ENCODE measurements around the gene PSMC6. TPM values are rescaled to one million over a fixed set of nuclear protein-coding genes. Genes with fewer than 3 reads are reported as not detected.

Gene PSMC6
- total RNA-seq, 3 donors from 2014 or later, result 78.3 to 106 (median 89.9) TPM

- peaks cover 0 to 9% of the 10 kb centered on the region in 2 donors for H3K4me1 ChIP-seq
- no peak overlapping the region for H3K4me3 ChIP-seq
- H3K9me3 ChIP-seq, result no peaks in the 10 kb centered on the region
- H3K27ac ChIP-seq, result no peak overlapping the region
- intact Hi-C loops (cut with DNase I; ENCODE audit: low total_unique reads), result no loop called here
- no peaks in the 10 kb centered on the region for H3K27me3 ChIP-seq
- no peak for DNase-seq (ENCODE audit: low spot score in 2 of 2)
- TF ChIP-seq POLR2A (IDR thresholded peaks at IDR 0.05) (no peak), POLR2AphosphoS5 (IDR thresholded peaks at IDR 0.05) (no peak), CTCF (IDR thresholded peaks at IDR 0.05) (no peak)
- H3K36me3 ChIP-seq, result no peaks in the 10 kb centered on the region
These were observed 14.0 kb upstream of the PSMC6 start for GRCh38 chr14:52693036-52693435.

GRCh38 chr14:52693532-52693931 is 13.5 kb upstream of the PSMC6 start:
- no peaks in the 10 kb centered on the region for H3K9me3 ChIP-seq
- H3K27ac ChIP-seq, result no peak overlapping the region
- no peaks in the 10 kb centered on the region for H3K27me3 ChIP-seq
- no peak overlapping the region for H3K4me3 ChIP-seq
- intact Hi-C loops (cut with DNase I; ENCODE audit: low total_unique reads), result no loop called here
- H3K4me1 ChIP-seq, result peaks cover 0 to 9% of the 10 kb centered on the region in 2 donors
- TF ChIP-seq CTCF (IDR thresholded peaks at IDR 0.05) (no peak), POLR2AphosphoS5 (IDR thresholded peaks at IDR 0.05) (no peak), POLR2A (IDR thresholded peaks at IDR 0.05) (no peak)
- DNase-seq (ENCODE audit: low spot score in 2 of 2), result no peak
- H3K36me3 ChIP-seq, result no peaks in the 10 kb centered on the region

- Histone ChIP-seq H3K36me3 (no peaks in the 10 kb centered on the region), H3K9me3 (no peaks in the 10 kb centered on the region), H3K27me3 (no peaks in the 10 kb centered on the region), H3K4me3 (peak overlapping the region; percentile 88 to 93 (median 90)), H3K4me1 (peaks cover 0 to 9% of the 10 kb centered on the region in 2 donors), H3K27ac (peak overlapping the region; percentile 97 to 99)
- no peak for DNase-seq (ENCODE audit: low spot score in 2 of 2)
- intact Hi-C loops (cut with DNase I; ENCODE audit: low total_unique reads), result no loop called here
- TF ChIP-seq POLR2AphosphoS5 (IDR thresholded peaks at IDR 0.05) (peak in 1 of 3 donors; percentile 25), POLR2A (IDR thresholded peaks at IDR 0.05) (no peak), CTCF (IDR thresholded peaks at IDR 0.05) (no peak)
These were observed 12.1 kb upstream of the PSMC6 start for GRCh38 chr14:52694761-52695480.

GRCh38 chr14:52695481-52696091 is 11.4 kb upstream of the PSMC6 start, which contains the start of gene ERO1A:
Gene ERO1A (minus strand): TSS chr14:52695558. CDS start chr14:52695481, 77 bp downstream.
- intact Hi-C loops (cut with DNase I; ENCODE audit: low total_unique reads), result no loop called here
- Histone ChIP-seq H3K4me3 (peak within 1 kb of the TSS; percentile 88 to 93 (median 90)), H3K4me1 (peaks cover 0 to 9% of the 10 kb centered on the region in 2 donors), H3K27me3 (no peaks in the 10 kb centered on the region), H3K9me3 (no peaks in the 10 kb centered on the region), H3K27ac (peak within 1 kb of the TSS; percentile 97 to 99), H3K36me3 (no peaks in the 10 kb centered on the region)
- peak; percentile 36 to 42 (median 38) for TF ChIP-seq POLR2AphosphoS5 (IDR thresholded peaks at IDR 0.05)
- no peak for TF ChIP-seq POLR2A (IDR thresholded peaks at IDR 0.05)
- no peak for TF ChIP-seq CTCF (IDR thresholded peaks at IDR 0.05)
- DNase-seq (ENCODE audit: low spot score in 2 of 2), result peak; percentile 63 to 78

- no peaks in the 10 kb centered on the region for H3K4me1 ChIP-seq
- H3K27me3 ChIP-seq, result no peaks in the 10 kb centered on the region
- DNase-seq (ENCODE audit: low spot score in 2 of 2), result no peak
- no peaks in the 10 kb centered on the region for H3K36me3 ChIP-seq
- intact Hi-C loops (cut with DNase I; ENCODE audit: low total_unique reads), result loop anchor here (10.0 kb wide), 1 partner anchor 146 kb away; the partner anchor contains the start of genes GPR137C and TXNDC16
- TF ChIP-seq CTCF (IDR thresholded peaks at IDR 0.05), result no peak
- no peak for TF ChIP-seq POLR2AphosphoS5 (IDR thresholded peaks at IDR 0.05)
- TF ChIP-seq POLR2A (IDR thresholded peaks at IDR 0.05), result no peak
- no peak overlapping the region for H3K4me3 ChIP-seq
- H3K9me3 ChIP-seq, result no peaks in the 10 kb centered on the region
- H3K27ac ChIP-seq, result peak overlapping the region; percentile 64 to 78
These were observed 6.3 kb upstream of the PSMC6 start for GRCh38 chr14:52700701-52701172.

Measured in breast epithelium (tissue), 4 donors.